Measurements from ENCODE around the gene OR8J1.

OR8J1 gene, protein sequence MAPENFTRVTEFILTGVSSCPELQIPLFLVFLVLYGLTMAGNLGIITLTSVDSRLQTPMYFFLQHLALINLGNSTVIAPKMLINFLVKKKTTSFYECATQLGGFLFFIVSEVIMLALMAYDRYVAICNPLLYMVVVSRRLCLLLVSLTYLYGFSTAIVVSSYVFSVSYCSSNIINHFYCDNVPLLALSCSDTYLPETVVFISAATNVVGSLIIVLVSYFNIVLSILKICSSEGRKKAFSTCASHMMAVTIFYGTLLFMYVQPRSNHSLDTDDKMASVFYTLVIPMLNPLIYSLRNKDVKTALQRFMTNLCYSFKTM

DNA sequence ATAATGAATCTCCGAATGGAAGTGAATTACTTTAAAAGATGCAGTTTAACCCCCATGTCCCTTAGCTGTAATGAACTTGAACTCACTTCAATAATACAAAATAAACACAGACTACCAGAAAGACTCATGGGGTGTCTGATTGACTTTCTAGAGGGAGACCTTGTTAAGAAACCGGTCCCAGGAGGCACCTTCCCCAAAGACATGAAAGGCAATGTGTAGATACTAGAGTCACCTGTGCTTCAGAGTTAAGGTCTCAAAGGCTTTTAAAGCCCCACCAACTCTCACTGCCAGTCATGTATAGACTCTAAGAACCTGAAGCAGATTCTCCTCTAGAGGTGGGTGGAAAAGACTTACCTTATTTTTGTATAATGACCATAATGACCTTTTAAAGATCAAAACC, at the start of gene OR8J1:
OR8J1 (plus strand) TSS at position 301 of the 400 bp plus-strand sequence. CDS start 5,956 bp downstream, outside the sequence.
- TF ChIP-seq, protein P1, sequence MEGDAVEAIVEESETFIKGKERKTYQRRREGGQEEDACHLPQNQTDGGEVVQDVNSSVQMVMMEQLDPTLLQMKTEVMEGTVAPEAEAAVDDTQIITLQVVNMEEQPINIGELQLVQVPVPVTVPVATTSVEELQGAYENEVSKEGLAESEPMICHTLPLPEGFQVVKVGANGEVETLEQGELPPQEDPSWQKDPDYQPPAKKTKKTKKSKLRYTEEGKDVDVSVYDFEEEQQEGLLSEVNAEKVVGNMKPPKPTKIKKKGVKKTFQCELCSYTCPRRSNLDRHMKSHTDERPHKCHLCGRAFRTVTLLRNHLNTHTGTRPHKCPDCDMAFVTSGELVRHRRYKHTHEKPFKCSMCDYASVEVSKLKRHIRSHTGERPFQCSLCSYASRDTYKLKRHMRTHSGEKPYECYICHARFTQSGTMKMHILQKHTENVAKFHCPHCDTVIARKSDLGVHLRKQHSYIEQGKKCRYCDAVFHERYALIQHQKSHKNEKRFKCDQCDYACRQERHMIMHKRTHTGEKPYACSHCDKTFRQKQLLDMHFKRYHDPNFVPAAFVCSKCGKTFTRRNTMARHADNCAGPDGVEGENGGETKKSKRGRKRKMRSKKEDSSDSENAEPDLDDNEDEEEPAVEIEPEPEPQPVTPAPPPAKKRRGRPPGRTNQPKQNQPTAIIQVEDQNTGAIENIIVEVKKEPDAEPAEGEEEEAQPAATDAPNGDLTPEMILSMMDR (IDR thresholded peaks at IDR 0.05), result no peak

DNA sequence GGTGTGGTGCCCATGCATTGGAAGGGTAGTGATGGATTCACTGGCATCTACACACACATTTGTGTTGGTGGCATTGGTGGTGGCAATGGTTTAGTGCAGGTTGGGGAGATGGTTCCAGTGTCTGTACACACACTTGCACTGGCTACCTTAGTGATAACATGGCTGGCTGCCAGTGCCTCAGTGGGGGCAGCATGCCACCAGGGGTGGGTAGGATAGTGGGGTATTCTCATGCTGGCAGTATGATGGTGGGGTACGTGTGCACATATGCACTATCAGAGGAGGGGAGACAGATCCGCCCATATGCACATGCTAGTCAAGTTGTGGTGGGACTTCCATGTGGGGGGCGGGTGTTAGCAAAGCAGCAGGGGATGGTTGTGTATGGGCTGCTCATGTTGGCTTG, 46.3 kb upstream of the OR8J1 start:
- TF ChIP-seq, protein P1 (IDR thresholded peaks at IDR 0.05), result no peak

DNA sequence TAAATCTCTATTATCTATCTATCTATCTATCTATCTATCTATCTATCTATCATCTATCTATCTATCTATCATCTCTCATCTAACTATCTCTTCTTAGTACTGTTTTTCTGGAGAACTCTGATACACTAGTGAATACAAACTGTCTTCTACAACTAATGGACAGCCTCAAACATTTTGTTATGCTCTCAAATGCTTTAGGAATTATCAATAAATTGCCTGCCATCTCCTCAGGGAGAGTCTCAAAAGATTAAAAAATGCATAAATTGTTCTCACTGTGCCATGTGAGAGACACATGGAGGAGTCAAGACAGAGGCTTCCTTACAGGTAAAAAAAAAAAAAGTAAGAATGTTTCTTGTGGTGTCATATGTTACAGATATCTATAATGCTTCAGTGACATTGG, 39.2 kb upstream of the OR8J1 start, which contains the start of gene OR8K3:
OR8K3 (plus strand) TSS at position 301 of the 400 bp plus-strand sequence. CDS start 3,163 bp downstream, outside the sequence.
- TF ChIP-seq, protein P1 (IDR thresholded peaks at IDR 0.05), result no peak

DNA sequence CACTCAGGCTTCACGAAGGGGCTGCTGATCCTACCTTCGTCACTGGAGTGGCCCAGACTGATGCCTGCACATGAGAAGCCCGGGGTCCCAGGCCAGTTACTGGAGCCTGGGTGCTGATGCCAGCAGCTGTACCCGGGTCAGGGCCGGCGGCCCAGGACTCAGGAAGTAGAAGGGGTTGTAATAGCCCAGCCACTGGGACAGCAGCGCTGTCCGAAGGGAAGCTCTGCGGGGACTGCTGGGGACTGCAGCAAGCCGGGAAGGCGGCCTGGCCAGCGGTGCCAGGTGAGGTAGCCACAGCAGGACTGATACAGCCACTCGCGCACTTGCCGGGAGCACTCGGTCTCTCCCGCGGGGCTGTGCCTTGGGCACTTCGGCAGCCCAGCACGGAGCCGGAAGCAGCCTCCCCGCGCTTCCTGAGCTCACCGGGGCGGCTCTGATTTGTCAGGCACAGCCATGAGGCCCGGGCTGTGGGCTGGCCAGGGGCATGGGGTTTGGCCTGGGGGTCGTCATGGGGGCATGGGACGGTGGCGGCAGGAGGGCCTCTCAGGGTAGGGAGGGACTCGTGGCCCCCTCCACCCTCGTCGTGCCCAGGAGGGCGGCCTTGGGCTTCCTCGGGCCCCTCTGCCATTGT, 22.1 kb upstream of the OR8J1 start:
- TF ChIP-seq, protein P1 (IDR thresholded peaks at IDR 0.05), result no peak

DNA sequence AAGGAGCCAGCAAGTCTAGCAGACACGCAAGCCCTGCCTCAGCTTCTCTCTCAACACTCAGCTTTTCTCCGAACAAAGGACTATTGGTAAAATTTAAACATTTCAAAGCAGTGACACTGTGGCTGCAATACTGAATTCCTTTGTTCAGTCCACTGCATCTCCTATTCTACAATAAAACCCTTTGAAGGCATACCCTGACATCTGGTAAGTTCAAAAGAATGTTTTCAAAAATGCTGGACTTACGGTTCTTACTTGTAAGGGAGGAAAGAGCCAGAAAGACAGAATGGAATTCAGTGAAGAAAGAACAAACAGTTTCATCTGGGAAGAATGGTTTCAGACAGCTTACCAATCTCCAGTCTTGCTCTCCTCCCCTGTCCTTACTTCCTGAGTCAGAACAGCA, 20.9 kb upstream of the OR8J1 start:
- TF ChIP-seq, protein P1 (IDR thresholded peaks at IDR 0.05), result no peak

DNA sequence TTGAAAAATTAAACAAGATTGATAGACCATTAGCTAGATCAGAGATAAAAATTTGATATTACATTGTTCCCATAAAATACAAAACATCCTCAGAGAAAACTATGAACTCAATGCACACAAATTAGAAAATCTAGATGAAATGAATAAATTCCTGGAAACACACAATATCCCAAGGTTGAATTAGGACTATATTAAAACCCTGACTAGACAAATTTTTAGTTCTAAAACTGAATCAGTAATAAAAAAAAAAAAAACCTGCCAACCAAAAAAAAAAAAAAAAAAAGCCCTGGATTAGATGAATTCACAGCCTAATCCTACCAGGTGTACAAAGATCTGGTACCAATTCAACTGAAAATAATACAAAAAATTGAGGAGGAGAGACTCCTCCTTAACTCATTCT, 13.8 kb upstream of the OR8J1 start:
- TF ChIP-seq, protein P1 (IDR thresholded peaks at IDR 0.05), result no peak

DNA sequence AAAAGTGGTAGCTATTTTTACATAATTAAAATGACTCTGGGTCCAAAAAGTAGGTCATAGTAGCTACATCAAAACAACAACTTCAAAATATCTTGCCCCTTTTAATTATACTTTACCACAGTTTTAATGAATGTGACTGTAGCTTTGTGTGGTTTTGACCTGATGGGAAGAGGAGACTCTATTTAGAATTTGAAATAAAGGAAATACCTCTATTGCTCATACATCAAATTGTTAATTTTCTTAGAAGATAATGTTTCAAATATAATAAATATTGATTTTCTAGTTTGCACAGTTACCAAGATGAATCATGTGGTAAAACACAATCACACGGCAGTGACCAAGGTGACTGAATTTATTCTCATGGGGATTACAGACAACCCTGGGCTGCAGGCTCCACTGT, 8.4 kb upstream of the OR8J1 start, which contains the start of gene OR8K1:
OR8K1 (plus strand) TSS at position 301 of the 400 bp plus-strand sequence; CDS start at position 301, 0 bp downstream.
- TF ChIP-seq, protein P1 (IDR thresholded peaks at IDR 0.05), result no peak

Data from LNCAP (cell line).